ENCODE results near the gene C17orf107.

GRCh38 chr17:4898351-4898750, 985 bp upstream of the C17orf107 start:
- TF ChIP-seq CTCF (IDR thresholded peaks at IDR 0.05; ENCODE audit: low read depth, low read length, missing input control) (no peak), REST (IDR thresholded peaks at IDR 0.05) (no peak), MAX (IDR thresholded peaks at IDR 0.05) (no peak), JUND (IDR thresholded peaks at IDR 0.05) (no peak), SP1 (IDR thresholded peaks at IDR 0.05) (peak; percentile 54), EGR1 (IDR thresholded peaks at IDR 0.05; ENCODE audit: low read depth in 2 of 2) (no peak), ATF3 (IDR thresholded peaks at IDR 0.05) (no peak)
